ENCODE data around the gene KCNT2. TPM values are rescaled to one million over a fixed set of nuclear protein-coding genes. Genes with fewer than 3 reads are reported as not detected.
A peak's percentile ranks its signal among the peaks of the same experiment; 100 is the strongest.

KCNT2 gene
- polyA plus RNA-seq, 1 of the 3 experiments (the other 2 are of a cell fraction) = 0.56 TPM

DNA sequence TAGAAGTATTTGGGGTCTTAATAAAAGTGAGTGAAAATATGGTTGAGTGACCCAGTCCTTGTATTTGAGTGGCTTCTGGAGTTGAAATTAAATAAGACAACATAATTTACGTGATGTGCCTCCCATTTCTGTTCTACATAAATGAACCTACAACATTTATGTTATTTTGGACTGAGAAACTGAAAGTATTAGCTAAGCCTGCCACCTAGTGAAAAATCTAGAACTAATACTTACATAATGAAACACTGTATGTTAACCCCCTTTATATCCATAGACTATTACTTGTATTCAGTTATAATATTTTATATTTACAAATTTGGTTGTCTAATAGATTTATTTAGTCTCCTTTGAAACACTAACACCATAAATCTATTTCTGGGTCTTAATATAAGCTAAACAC, 298.9 kb downstream of the KCNT2 start:
- TF ChIP-seq RAD21 (IDR thresholded peaks at IDR 0.05; ENCODE audit: low read length) (peak; percentile 71), GABPA (IDR thresholded peaks at IDR 0.05; ENCODE audit: low read depth) (no peak), SMC3 (IDR thresholded peaks at IDR 0.05; ENCODE audit: low read depth, low read length) (peak; percentile 57), FOXM1 (IDR thresholded peaks at IDR 0.05; ENCODE audit: low read depth) (no peak)
- TF ChIP-seq, protein P1, sequence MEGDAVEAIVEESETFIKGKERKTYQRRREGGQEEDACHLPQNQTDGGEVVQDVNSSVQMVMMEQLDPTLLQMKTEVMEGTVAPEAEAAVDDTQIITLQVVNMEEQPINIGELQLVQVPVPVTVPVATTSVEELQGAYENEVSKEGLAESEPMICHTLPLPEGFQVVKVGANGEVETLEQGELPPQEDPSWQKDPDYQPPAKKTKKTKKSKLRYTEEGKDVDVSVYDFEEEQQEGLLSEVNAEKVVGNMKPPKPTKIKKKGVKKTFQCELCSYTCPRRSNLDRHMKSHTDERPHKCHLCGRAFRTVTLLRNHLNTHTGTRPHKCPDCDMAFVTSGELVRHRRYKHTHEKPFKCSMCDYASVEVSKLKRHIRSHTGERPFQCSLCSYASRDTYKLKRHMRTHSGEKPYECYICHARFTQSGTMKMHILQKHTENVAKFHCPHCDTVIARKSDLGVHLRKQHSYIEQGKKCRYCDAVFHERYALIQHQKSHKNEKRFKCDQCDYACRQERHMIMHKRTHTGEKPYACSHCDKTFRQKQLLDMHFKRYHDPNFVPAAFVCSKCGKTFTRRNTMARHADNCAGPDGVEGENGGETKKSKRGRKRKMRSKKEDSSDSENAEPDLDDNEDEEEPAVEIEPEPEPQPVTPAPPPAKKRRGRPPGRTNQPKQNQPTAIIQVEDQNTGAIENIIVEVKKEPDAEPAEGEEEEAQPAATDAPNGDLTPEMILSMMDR (IDR thresholded peaks at IDR 0.05) = peak; percentile 68
- no peaks in the 10 kb centered on the region; a peak in 1 of 4 replicates for H3K4me1 ChIP-seq (ENCODE audit: control insufficient read depth in 1 of 2, insufficient read depth in 2 of 2, low read depth in 1 of 2, low read length in 1 of 2)
- no peak overlapping the region for H3K4me3 ChIP-seq (ENCODE audit: low read depth in 2 of 2, low read length in 1 of 2)
- no peaks in the 10 kb centered on the region for H3K79me2 ChIP-seq (ENCODE audit: insufficient read depth)
- CTCF ChIA-PET = interaction anchor here (0.6 to 2.0 kb wide), 15 partner anchors 8 to 561 kb away, joined by 3 to 26 read pairs (median 3); no protein-coding TSS in a partner anchor
- no peak for DNase-seq
- no peaks in the 10 kb centered on the region for H3K9me3 ChIP-seq
- no peak overlapping the region for H3K4me2 ChIP-seq
- WGBS (ENCODE audit: low lambda C conversion rate) = 27% methylated on average over 1 of the region's 1 CpG
- H3F3A ChIP-seq (replicated peaks; ENCODE audit: insufficient read depth) = no peaks in the 10 kb centered on the region
- no peaks in the 10 kb centered on the region for H3K9me2 ChIP-seq
- POLR2A ChIA-PET = no interaction called here
- no peak overlapping the region for H2AFZ ChIP-seq (ENCODE audit: low read depth)
- no peaks in the 10 kb centered on the region for H3K27me3 ChIP-seq (ENCODE audit: insufficient read depth)
- no peak overlapping the region for H3K27ac ChIP-seq (ENCODE audit: low read depth in 2 of 2, low read length in 1 of 2)
- H3K9ac ChIP-seq = no peak overlapping the region
- H3K36me3 ChIP-seq (replicated peaks in 1 of 2; ENCODE audit: control insufficient read depth in 1 of 2, insufficient read depth in 2 of 2, low read length in 1 of 2) = peaks cover 0 to 4% of the 10 kb centered on the region in 2 experiments
- H4K20me1 ChIP-seq (ENCODE audit: insufficient read depth) = no peaks in the 10 kb centered on the region

DNA sequence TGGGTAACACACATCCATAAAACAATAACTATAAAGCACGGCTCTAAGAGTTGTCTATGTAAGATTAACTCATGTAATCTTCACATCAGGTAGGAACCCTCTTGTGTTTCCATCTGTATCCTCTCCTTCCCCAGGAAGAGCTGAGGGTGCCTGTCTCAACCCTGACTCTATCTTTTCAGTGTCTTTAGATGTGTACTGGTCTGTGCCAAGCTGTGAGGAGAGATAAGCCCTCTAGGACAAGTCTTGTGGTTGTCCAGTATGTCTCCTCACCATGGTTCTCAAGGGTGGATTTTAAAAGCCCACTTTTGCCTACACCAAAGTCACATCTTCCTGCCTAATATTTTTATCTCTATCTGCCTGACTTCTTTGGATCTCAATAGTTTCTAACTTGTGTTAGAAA, 300.1 kb downstream of the KCNT2 start:
- POLR2A ChIA-PET = no interaction called here
- Histone ChIP-seq H3K9me3 (no peaks in the 10 kb centered on the region), H3K4me3 (ENCODE audit: low read depth in 2 of 2, low read length in 1 of 2) (no peak overlapping the region), H3F3A (replicated peaks; ENCODE audit: insufficient read depth) (no peaks in the 10 kb centered on the region), H3K27ac (ENCODE audit: low read depth in 2 of 2, low read length in 1 of 2) (no peak overlapping the region), H3K27me3 (ENCODE audit: insufficient read depth) (no peaks in the 10 kb centered on the region), H3K9ac (no peak overlapping the region), H4K20me1 (ENCODE audit: insufficient read depth) (no peaks in the 10 kb centered on the region), H2AFZ (ENCODE audit: low read depth) (no peak overlapping the region), H3K4me1 (ENCODE audit: control insufficient read depth in 1 of 2, insufficient read depth in 2 of 2, low read depth in 1 of 2, low read length in 1 of 2) (no peaks in the 10 kb centered on the region; a peak in 1 of 4 replicates), H3K36me3 (replicated peaks in 1 of 2; ENCODE audit: control insufficient read depth in 1 of 2, insufficient read depth in 2 of 2, low read length in 1 of 2) (peaks cover 0 to 4% of the 10 kb centered on the region in 2 experiments), H3K4me2 (no peak overlapping the region), H3K9me2 (no peaks in the 10 kb centered on the region), H3K79me2 (ENCODE audit: insufficient read depth) (no peaks in the 10 kb centered on the region)
- 100% methylated on average over 1 of the region's 1 CpG for WGBS (ENCODE audit: low lambda C conversion rate)
- CTCF ChIA-PET = no interaction called here
- TF ChIP-seq, protein P2, sequence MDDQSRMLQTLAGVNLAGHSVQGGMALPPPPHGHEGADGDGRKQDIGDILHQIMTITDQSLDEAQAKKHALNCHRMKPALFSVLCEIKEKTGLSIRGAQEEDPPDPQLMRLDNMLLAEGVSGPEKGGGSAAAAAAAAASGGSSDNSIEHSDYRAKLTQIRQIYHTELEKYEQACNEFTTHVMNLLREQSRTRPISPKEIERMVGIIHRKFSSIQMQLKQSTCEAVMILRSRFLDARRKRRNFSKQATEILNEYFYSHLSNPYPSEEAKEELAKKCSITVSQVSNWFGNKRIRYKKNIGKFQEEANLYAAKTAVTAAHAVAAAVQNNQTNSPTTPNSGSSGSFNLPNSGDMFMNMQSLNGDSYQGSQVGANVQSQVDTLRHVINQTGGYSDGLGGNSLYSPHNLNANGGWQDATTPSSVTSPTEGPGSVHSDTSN (IDR thresholded peaks at IDR 0.05) = no peak
- TF ChIP-seq FOXJ3 (CRISPR knock-in tag; IDR thresholded peaks at IDR 0.05) (no peak), EP300 (IDR thresholded peaks at IDR 0.05; ENCODE audit: borderline replicate concordance in 1 of 2, low read depth in 1 of 2, low read length in 1 of 2) (no peak)
- TF ChIP-seq, protein P3, sequence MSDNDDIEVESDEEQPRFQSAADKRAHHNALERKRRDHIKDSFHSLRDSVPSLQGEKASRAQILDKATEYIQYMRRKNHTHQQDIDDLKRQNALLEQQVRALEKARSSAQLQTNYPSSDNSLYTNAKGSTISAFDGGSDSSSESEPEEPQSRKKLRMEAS (IDR thresholded peaks at IDR 0.05; ENCODE audit: low read depth) = no peak
- TF ChIP-seq, protein P4, sequence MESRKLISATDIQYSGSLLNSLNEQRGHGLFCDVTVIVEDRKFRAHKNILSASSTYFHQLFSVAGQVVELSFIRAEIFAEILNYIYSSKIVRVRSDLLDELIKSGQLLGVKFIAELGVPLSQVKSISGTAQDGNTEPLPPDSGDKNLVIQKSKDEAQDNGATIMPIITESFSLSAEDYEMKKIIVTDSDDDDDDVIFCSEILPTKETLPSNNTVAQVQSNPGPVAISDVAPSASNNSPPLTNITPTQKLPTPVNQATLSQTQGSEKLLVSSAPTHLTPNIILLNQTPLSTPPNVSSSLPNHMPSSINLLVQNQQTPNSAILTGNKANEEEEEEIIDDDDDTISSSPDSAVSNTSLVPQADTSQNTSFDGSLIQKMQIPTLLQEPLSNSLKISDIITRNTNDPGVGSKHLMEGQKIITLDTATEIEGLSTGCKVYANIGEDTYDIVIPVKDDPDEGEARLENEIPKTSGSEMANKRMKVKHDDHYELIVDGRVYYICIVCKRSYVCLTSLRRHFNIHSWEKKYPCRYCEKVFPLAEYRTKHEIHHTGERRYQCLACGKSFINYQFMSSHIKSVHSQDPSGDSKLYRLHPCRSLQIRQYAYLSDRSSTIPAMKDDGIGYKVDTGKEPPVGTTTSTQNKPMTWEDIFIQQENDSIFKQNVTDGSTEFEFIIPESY (IDR thresholded peaks at IDR 0.05; ENCODE audit: borderline replicate concordance, low read depth) = no peak
- no peak for DNase-seq
